ENCODE results near the gene IL23R. TPM values are rescaled to one million over a fixed set of nuclear protein-coding genes. Genes with fewer than 3 reads are reported as not detected.

Gene IL23R
- polyA plus RNA-seq = under 1 TPM in 1 of 2 donors, not detected in 1; 0.01 TPM

GRCh38 chr1:67166196-67166595 is at the start of gene IL23R:
Gene IL23R, plus strand, starts transcription at chr1:67166454. Its CDS starts 1,667 bp downstream, at chr1:67168121.
- Histone ChIP-seq H3K36me3 (ENCODE audit: control insufficient read depth in 2 of 2, insufficient read depth in 2 of 2, low read length in 1 of 2) (no peaks in the 10 kb centered on the region), H3K27me3 (ENCODE audit: control insufficient read depth in 1 of 2, insufficient read depth in 2 of 2, low read length in 2 of 2) (no peaks in the 10 kb centered on the region), H3K4me3 (ENCODE audit: low read depth in 1 of 2, low read length in 2 of 2) (no peak within 1 kb of the TSS), H3K27ac (ENCODE audit: low read depth in 2 of 2, low read length in 1 of 2) (no peak within 1 kb of the TSS), H3K9me3 (ENCODE audit: control insufficient read depth in 2 of 2, insufficient read depth in 1 of 2, low read depth in 1 of 2, low read length in 1 of 2) (no peaks in the 10 kb centered on the region), H3K4me1 (ENCODE audit: control insufficient read depth in 2 of 2, insufficient read depth in 2 of 2, low read length in 1 of 2) (no peaks in the 10 kb centered on the region)
- WGBS, 2 donors = 72 to 80% methylated on average over 4 of the region's 4 CpGs

- H3K4me3 ChIP-seq (ENCODE audit: low read depth in 1 of 2, low read length in 2 of 2) = no peak overlapping the region
- H3K36me3 ChIP-seq (ENCODE audit: control insufficient read depth in 2 of 2, insufficient read depth in 2 of 2, low read length in 1 of 2) = no peaks in the 10 kb centered on the region
- H3K4me1 ChIP-seq (ENCODE audit: control insufficient read depth in 2 of 2, insufficient read depth in 2 of 2, low read length in 1 of 2) = no peaks in the 10 kb centered on the region
- H3K27me3 ChIP-seq (ENCODE audit: control insufficient read depth in 1 of 2, insufficient read depth in 2 of 2, low read length in 2 of 2) = no peaks in the 10 kb centered on the region
- H3K9me3 ChIP-seq (ENCODE audit: control insufficient read depth in 2 of 2, insufficient read depth in 1 of 2, low read depth in 1 of 2, low read length in 1 of 2) = no peaks in the 10 kb centered on the region
- H3K27ac ChIP-seq (ENCODE audit: low read depth in 2 of 2, low read length in 1 of 2) = no peak overlapping the region
Observed at GRCh38 chr1:67118191-67118590, 48.1 kb upstream of the IL23R start.

GRCh38 chr1:67118646-67119045 is 47.6 kb upstream of the IL23R start:
- H3K36me3 ChIP-seq (ENCODE audit: control insufficient read depth in 2 of 2, insufficient read depth in 2 of 2, low read length in 1 of 2) = no peaks in the 10 kb centered on the region
- H3K9me3 ChIP-seq (ENCODE audit: control insufficient read depth in 2 of 2, insufficient read depth in 1 of 2, low read depth in 1 of 2, low read length in 1 of 2) = no peaks in the 10 kb centered on the region
- H3K27me3 ChIP-seq (ENCODE audit: control insufficient read depth in 1 of 2, insufficient read depth in 2 of 2, low read length in 2 of 2) = no peaks in the 10 kb centered on the region
- H3K4me1 ChIP-seq (ENCODE audit: control insufficient read depth in 2 of 2, insufficient read depth in 2 of 2, low read length in 1 of 2) = no peaks in the 10 kb centered on the region
- no peak overlapping the region for H3K4me3 ChIP-seq (ENCODE audit: low read depth in 1 of 2, low read length in 2 of 2)
- WGBS, 2 donors = 54 to 64% methylated on average over 3 of the region's 3 CpGs
- H3K27ac ChIP-seq (ENCODE audit: low read depth in 2 of 2, low read length in 1 of 2) = no peak overlapping the region

GRCh38 chr1:67120855-67121619 is 45.2 kb upstream of the IL23R start:
- Histone ChIP-seq H3K4me1 (ENCODE audit: control insufficient read depth in 2 of 2, insufficient read depth in 2 of 2, low read length in 1 of 2) (no peaks in the 10 kb centered on the region), H3K36me3 (ENCODE audit: control insufficient read depth in 2 of 2, insufficient read depth in 2 of 2, low read length in 1 of 2) (no peaks in the 10 kb centered on the region), H3K9me3 (ENCODE audit: control insufficient read depth in 2 of 2, insufficient read depth in 1 of 2, low read depth in 1 of 2, low read length in 1 of 2) (no peaks in the 10 kb centered on the region), H3K27ac (ENCODE audit: low read depth in 2 of 2, low read length in 1 of 2) (no peak overlapping the region), H3K27me3 (ENCODE audit: control insufficient read depth in 1 of 2, insufficient read depth in 2 of 2, low read length in 2 of 2) (no peaks in the 10 kb centered on the region), H3K4me3 (ENCODE audit: low read depth in 1 of 2, low read length in 2 of 2) (no peak overlapping the region)
- 92 to 93% methylated on average over 4 of the region's 4 CpGs for WGBS, 2 donors

DNA sequence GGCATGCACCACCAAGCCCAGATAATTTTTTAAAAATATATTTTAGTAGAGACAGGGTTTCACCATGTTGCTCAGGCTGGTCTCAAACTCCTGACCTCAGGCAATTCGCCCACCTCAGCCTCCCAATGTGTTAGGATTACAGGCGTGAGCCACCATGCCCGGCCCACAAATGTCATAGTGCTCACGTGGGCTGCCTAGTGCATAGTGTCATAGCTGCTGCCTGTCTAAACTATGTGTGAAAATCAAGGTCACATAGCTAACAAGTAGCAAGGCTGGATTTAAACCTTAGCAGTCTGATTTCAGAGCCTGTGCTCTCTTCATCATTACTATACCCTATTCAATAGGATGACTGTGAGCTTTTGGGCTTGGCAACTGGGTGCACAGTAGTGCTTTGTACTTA is 41.8 kb upstream of the IL23R start:
- no peaks in the 10 kb centered on the region for H3K4me1 ChIP-seq (ENCODE audit: control insufficient read depth in 2 of 2, insufficient read depth in 2 of 2, low read length in 1 of 2)
- no peaks in the 10 kb centered on the region for H3K9me3 ChIP-seq (ENCODE audit: control insufficient read depth in 2 of 2, insufficient read depth in 1 of 2, low read depth in 1 of 2, low read length in 1 of 2)
- no peak overlapping the region for H3K4me3 ChIP-seq (ENCODE audit: low read depth in 1 of 2, low read length in 2 of 2)
- no peaks in the 10 kb centered on the region for H3K36me3 ChIP-seq (ENCODE audit: control insufficient read depth in 2 of 2, insufficient read depth in 2 of 2, low read length in 1 of 2)
- no peaks in the 10 kb centered on the region for H3K27me3 ChIP-seq (ENCODE audit: control insufficient read depth in 1 of 2, insufficient read depth in 2 of 2, low read length in 2 of 2)
- 81 to 94% methylated on average over 4 of the region's 4 CpGs for WGBS, 2 donors
- H3K27ac ChIP-seq (ENCODE audit: low read depth in 2 of 2, low read length in 1 of 2) = no peak overlapping the region

DNA sequence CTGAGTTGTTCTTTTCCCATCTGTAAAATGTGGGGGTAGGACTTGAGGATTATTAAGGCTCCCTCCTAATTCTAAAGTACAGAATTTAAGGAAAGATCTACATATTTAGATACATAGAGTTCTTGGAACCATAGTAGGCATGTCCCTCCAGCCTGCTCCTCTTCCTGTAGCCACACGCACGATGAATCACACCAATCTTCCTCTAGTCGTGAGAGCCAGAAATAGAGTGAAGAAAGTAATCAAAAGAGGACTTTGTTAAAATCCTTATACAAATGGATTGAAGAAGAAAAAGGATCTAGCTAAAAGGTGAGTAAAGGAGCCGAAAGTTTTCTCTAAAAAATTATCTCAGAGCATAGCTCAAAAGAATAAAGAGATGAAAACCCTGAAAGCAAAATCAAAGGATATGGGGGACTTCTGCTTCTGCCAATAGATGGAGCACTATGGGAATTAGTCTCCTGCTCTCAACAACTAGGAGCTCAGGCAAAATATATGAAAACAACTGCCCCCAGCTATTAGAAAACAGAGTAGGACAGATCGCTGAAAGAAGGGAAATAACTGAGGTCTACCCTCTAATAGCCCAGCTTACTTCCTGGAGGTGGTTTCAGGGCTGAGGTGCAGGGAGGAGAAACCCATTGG is 40.0 kb upstream of the IL23R start:
- WGBS, 2 donors = 40 to 47% methylated on average over 5 of the region's 5 CpGs
- Histone ChIP-seq H3K9me3 (ENCODE audit: control insufficient read depth in 2 of 2, insufficient read depth in 1 of 2, low read depth in 1 of 2, low read length in 1 of 2) (no peaks in the 10 kb centered on the region), H3K4me1 (ENCODE audit: control insufficient read depth in 2 of 2, insufficient read depth in 2 of 2, low read length in 1 of 2) (no peaks in the 10 kb centered on the region), H3K4me3 (ENCODE audit: low read depth in 1 of 2, low read length in 2 of 2) (no peak overlapping the region), H3K36me3 (ENCODE audit: control insufficient read depth in 2 of 2, insufficient read depth in 2 of 2, low read length in 1 of 2) (no peaks in the 10 kb centered on the region), H3K27me3 (ENCODE audit: control insufficient read depth in 1 of 2, insufficient read depth in 2 of 2, low read length in 2 of 2) (no peaks in the 10 kb centered on the region), H3K27ac (ENCODE audit: low read depth in 2 of 2, low read length in 1 of 2) (no peak overlapping the region)

- H3K9me3 ChIP-seq (ENCODE audit: control insufficient read depth in 2 of 2, insufficient read depth in 1 of 2, low read depth in 1 of 2, low read length in 1 of 2) = no peaks in the 10 kb centered on the region
- H3K27ac ChIP-seq (ENCODE audit: low read depth in 2 of 2, low read length in 1 of 2) = no peak overlapping the region
- no peak overlapping the region for H3K4me3 ChIP-seq (ENCODE audit: low read depth in 1 of 2, low read length in 2 of 2)
- H3K4me1 ChIP-seq (ENCODE audit: control insufficient read depth in 2 of 2, insufficient read depth in 2 of 2, low read length in 1 of 2) = no peaks in the 10 kb centered on the region
- no peaks in the 10 kb centered on the region for H3K36me3 ChIP-seq (ENCODE audit: control insufficient read depth in 2 of 2, insufficient read depth in 2 of 2, low read length in 1 of 2)
- 65 to 85% methylated on average over 1 of the region's 1 CpG for WGBS, 2 donors
- no peaks in the 10 kb centered on the region for H3K27me3 ChIP-seq (ENCODE audit: control insufficient read depth in 1 of 2, insufficient read depth in 2 of 2, low read length in 2 of 2)
Observed at GRCh38 chr1:67126974-67127373, 39.3 kb upstream of the IL23R start.

GRCh38 chr1:67130673-67131072 is 35.6 kb upstream of the IL23R start:
- WGBS, 2 donors = 53 to 58% methylated on average over 2 of the region's 2 CpGs
- no peak overlapping the region for H3K27ac ChIP-seq (ENCODE audit: low read depth in 2 of 2, low read length in 1 of 2)
- H3K4me1 ChIP-seq (ENCODE audit: control insufficient read depth in 2 of 2, insufficient read depth in 2 of 2, low read length in 1 of 2) = no peaks in the 10 kb centered on the region
- no peaks in the 10 kb centered on the region for H3K36me3 ChIP-seq (ENCODE audit: control insufficient read depth in 2 of 2, insufficient read depth in 2 of 2, low read length in 1 of 2)
- no peak overlapping the region for H3K4me3 ChIP-seq (ENCODE audit: low read depth in 1 of 2, low read length in 2 of 2)
- no peaks in the 10 kb centered on the region for H3K27me3 ChIP-seq (ENCODE audit: control insufficient read depth in 1 of 2, insufficient read depth in 2 of 2, low read length in 2 of 2)
- no peaks in the 10 kb centered on the region for H3K9me3 ChIP-seq (ENCODE audit: control insufficient read depth in 2 of 2, insufficient read depth in 1 of 2, low read depth in 1 of 2, low read length in 1 of 2)

DNA sequence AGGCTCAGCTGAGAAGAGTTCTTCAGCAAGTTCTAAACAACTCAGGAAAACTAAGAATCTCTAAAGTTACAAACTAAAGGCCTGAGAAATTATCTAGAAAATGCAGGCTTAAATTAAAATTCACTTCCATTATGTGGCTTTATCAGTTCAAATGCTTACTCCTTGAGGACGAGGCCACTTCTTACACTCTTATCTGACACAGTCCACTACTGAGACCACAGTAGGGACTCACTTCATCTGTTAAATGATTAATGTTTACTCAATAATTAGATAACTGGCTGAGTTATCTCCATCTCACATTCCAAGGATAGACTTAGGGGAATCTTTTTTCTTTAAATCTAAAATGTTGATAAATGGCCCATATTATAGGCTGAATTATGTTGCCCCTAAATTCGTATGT is 33.1 kb upstream of the IL23R start:
- no peaks in the 10 kb centered on the region for H3K36me3 ChIP-seq (ENCODE audit: control insufficient read depth in 2 of 2, insufficient read depth in 2 of 2, low read length in 1 of 2)
- 86 to 89% methylated on average over 2 of the region's 2 CpGs for WGBS, 2 donors
- no peak overlapping the region for H3K27ac ChIP-seq (ENCODE audit: low read depth in 2 of 2, low read length in 1 of 2)
- no peaks in the 10 kb centered on the region for H3K27me3 ChIP-seq (ENCODE audit: control insufficient read depth in 1 of 2, insufficient read depth in 2 of 2, low read length in 2 of 2)
- H3K4me3 ChIP-seq (ENCODE audit: low read depth in 1 of 2, low read length in 2 of 2) = no peak overlapping the region
- H3K4me1 ChIP-seq (ENCODE audit: control insufficient read depth in 2 of 2, insufficient read depth in 2 of 2, low read length in 1 of 2) = no peaks in the 10 kb centered on the region
- H3K9me3 ChIP-seq (ENCODE audit: control insufficient read depth in 2 of 2, insufficient read depth in 1 of 2, low read depth in 1 of 2, low read length in 1 of 2) = no peaks in the 10 kb centered on the region

GRCh38 chr1:67134695-67135094 is 31.6 kb upstream of the IL23R start, which contains the start of gene C1orf141:
Gene C1orf141, minus strand, starts transcription at chr1:67134970. Its CDS starts 7,730 bp downstream, at chr1:67127240.
- WGBS, 2 donors = 22 to 29% methylated on average over 28 of the region's 28 CpGs
- Histone ChIP-seq H3K27me3 (ENCODE audit: control insufficient read depth in 1 of 2, insufficient read depth in 2 of 2, low read length in 2 of 2) (no peaks in the 10 kb centered on the region), H3K9me3 (ENCODE audit: control insufficient read depth in 2 of 2, insufficient read depth in 1 of 2, low read depth in 1 of 2, low read length in 1 of 2) (no peaks in the 10 kb centered on the region), H3K4me3 (ENCODE audit: low read depth in 1 of 2, low read length in 2 of 2) (no peak within 1 kb of the TSS), H3K27ac (ENCODE audit: low read depth in 2 of 2, low read length in 1 of 2) (no peak within 1 kb of the TSS), H3K4me1 (ENCODE audit: control insufficient read depth in 2 of 2, insufficient read depth in 2 of 2, low read length in 1 of 2) (no peaks in the 10 kb centered on the region), H3K36me3 (ENCODE audit: control insufficient read depth in 2 of 2, insufficient read depth in 2 of 2, low read length in 1 of 2) (no peaks in the 10 kb centered on the region)

All from esophagus (tissue), 2 donors.